Kidney (tissue), 14 donors: ENCODE measurements around the gene USP49. TPM values are rescaled to one million over a fixed set of nuclear protein-coding genes. Genes with fewer than 3 reads are reported as not detected.

Experiments used
- DNase-seq, 5 donors: peaks; one replicate each; pipeline ENCODE4 v3.0.0-alpha.2; 2013 to 2020
- FAIRE-seq: peaks from 2 replicates; lab custom pipeline; 2012; peaks lifted over from hg19 to GRCh38; lab: Jason Lieb, UNC
- H3K27ac ChIP-seq, 2 donors: one replicate each; pipeline ENCODE4 v1.7.0; 2013; ENCODE audit warnings: low read depth in 2 of 2, low read length in 2 of 2, inconsistent platforms in 1 of 2
- H3K27me3 ChIP-seq: one replicate; pipeline ENCODE4 v1.7.1; 2013; ENCODE audit warnings: low read length, inconsistent platforms; ENCODE audit not compliant: control insufficient read depth, insufficient read depth
- H3K36me3 ChIP-seq, 3 donors: one replicate each; pipeline versions ENCODE4 v1.7.0 to v1.7.1; 2013; ENCODE audit warnings: low read length in 3 of 3, control low read depth in 1 of 3, inconsistent platforms in 1 of 3; ENCODE audit not compliant: insufficient read depth in 3 of 3, control insufficient read depth in 2 of 3
- H3K4me1 ChIP-seq, 3 donors: one replicate each; pipeline versions ENCODE4 v1.7.0 to v1.7.1; 2013; ENCODE audit warnings: low read length in 3 of 3, inconsistent platforms in 1 of 3, low read depth in 1 of 3; ENCODE audit not compliant: control insufficient read depth in 2 of 3, insufficient read depth in 2 of 3
- H3K4me3 ChIP-seq, 3 donors: one replicate each; pipeline versions ENCODE4 v1.7.0 to v1.8.1; 2013; ENCODE audit warnings: low read length in 3 of 3, control low read depth in 1 of 3, inconsistent platforms in 1 of 3
- H3K9ac ChIP-seq, 3 donors: one replicate each; pipeline versions ENCODE4 v1.7.0 to v1.7.1; 2013; ENCODE audit warnings: low read length in 3 of 3, control low read depth in 1 of 3, inconsistent platforms in 1 of 3
- H3K9me3 ChIP-seq, 3 donors: one replicate each; pipeline versions ENCODE4 v1.7.0 to v1.7.1; 2013; ENCODE audit warnings: low read length in 3 of 3, control low read depth in 1 of 3, inconsistent platforms in 1 of 3; ENCODE audit not compliant: control insufficient read depth in 2 of 3, insufficient read depth in 1 of 3
- intact Hi-C: fragments of 100-400 bp; cut with DNase I; formaldehyde crosslinking; loops from one replicate; pipeline ENCODE4 v1.11.1; 2022
- polyA plus RNA-seq: library from polyadenylated mRNA; stranded (reverse); fragments of 350-450 nt; fragmentation: Illumina TruSeq; extraction: RNeasy Lipid Tissue Mini Kit (QIAGEN cat#74804); gene quantifications from one replicate; pipeline ENCODE4 v1.2.3, GENCODE V29; 2014; ENCODE audit warnings: low read depth, low replicate concordance; ENCODE audit not compliant: insufficient read depth
- total RNA-seq: library from RNA; stranded (reverse); fragmentation: NEBNext Ultra II Directional; extraction: Animal tissue kit (Norgen Biotek cat#: 25700); gene quantifications from one replicate; pipeline ENCODE4 v1.2.1, GENCODE V29; 2021
- TF ChIP-seq, protein P1 (sequence below): IDR thresholded peaks from 3 replicates; pipeline ENCODE4 v1.5.1; 2012; ENCODE audit warnings: mild to moderate bottlenecking, moderate library complexity, borderline replicate concordance; ENCODE audit not compliant: insufficient read depth; ENCODE audit errors: extremely low read depth
- donor health status: control.
- donor health status: control.
- donor health status: control.
- donor health status: control.
- donor health status: control.
- donor health status: DM: yes; HTN: yes; CAD: no.
- donor health status: Normal renal cell carcinoma (clear cell type).

USP49 gene
- total and polyA plus RNA-seq, 2 donors from 2014 or later, result 1.1 to 3.4 TPM

DNA sequence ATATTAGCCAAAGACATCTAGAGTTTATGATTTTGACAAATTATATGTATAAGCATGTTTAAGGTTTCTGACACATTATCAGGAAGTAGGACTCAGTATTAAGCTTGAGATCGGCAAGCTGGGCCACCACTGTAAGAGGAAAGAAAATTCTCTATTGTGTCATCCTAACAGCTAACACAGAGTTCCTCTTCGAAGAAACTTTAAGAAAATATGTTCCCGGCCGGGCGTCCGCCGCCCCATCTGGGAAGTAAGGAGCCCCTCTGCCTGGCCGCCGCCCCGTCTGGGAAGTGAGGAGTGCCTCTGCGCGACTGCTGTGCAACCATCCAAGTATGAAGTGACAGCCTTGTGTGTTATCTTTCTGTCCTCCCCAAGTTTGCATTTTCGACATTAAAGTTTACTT is 23.0 kb downstream of the USP49 start:
- Histone ChIP-seq H3K9me3 (no peaks in the 10 kb centered on the region), H3K9ac (no peak overlapping the region), H3K4me3 (no peak overlapping the region), H3K27ac (no peak overlapping the region), H3K4me1 (no peaks in the 10 kb centered on the region), H3K27me3 (no peaks in the 10 kb centered on the region), H3K36me3 (no peaks in the 10 kb centered on the region)
- no peak for DNase-seq
- FAIRE-seq, result no peak
- TF ChIP-seq, protein P1, sequence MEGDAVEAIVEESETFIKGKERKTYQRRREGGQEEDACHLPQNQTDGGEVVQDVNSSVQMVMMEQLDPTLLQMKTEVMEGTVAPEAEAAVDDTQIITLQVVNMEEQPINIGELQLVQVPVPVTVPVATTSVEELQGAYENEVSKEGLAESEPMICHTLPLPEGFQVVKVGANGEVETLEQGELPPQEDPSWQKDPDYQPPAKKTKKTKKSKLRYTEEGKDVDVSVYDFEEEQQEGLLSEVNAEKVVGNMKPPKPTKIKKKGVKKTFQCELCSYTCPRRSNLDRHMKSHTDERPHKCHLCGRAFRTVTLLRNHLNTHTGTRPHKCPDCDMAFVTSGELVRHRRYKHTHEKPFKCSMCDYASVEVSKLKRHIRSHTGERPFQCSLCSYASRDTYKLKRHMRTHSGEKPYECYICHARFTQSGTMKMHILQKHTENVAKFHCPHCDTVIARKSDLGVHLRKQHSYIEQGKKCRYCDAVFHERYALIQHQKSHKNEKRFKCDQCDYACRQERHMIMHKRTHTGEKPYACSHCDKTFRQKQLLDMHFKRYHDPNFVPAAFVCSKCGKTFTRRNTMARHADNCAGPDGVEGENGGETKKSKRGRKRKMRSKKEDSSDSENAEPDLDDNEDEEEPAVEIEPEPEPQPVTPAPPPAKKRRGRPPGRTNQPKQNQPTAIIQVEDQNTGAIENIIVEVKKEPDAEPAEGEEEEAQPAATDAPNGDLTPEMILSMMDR, result no peak
- intact Hi-C loops, result no loop called here

DNA sequence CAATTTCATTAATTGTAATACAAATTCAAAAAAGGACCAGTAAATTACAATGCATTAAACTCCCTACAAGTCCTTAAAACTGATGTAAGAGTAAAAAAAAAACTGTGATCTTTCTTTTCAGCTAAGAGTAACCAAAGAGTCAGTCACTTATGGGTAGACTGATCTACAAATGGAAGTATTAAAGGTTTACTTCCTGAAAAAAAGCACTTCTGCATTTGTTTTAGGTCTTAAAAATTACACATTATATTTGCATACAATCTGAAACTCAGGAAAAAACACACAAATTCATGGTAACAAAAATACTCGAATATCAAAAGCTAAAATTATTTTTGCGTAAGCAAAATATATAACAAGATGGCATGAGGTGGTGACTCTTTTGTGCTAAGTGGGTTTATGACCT is 23.5 kb downstream of the USP49 start:
- no peak for FAIRE-seq

DNA sequence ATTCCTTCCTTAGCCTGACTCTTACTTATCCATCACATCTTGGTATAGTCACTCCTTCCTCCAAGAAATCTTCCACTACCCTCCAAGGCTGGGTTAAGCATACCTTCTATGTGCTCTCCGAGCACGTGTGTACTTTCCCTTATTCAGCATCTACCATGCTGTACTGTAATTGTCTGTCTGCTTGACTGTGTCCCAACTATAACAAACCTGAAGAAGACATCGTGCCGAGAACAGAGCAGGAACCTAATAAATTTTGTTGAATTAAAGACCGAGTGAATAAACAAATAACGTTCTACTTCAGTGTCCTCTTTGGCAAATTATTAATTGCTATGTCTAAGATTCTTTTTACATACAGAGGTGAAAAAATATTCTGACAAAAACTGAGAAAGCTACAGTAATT is 35.8 kb downstream of the USP49 start:
- H3K27me3 ChIP-seq, result no peaks in the 10 kb centered on the region
- no peaks in the 10 kb centered on the region for H3K9me3 ChIP-seq
- DNase-seq, result no peak
- FAIRE-seq, result no peak
- H3K27ac ChIP-seq, result no peak overlapping the region
- intact Hi-C loops, result no loop called here
- TF ChIP-seq, protein P1, result no peak
- H3K4me1 ChIP-seq, result no peaks in the 10 kb centered on the region
- no peak overlapping the region for H3K4me3 ChIP-seq
- no peak overlapping the region for H3K9ac ChIP-seq
- no peaks in the 10 kb centered on the region for H3K36me3 ChIP-seq

More for the DNA sequence above, 23.5 kb downstream of the USP49 start:
- no peak overlapping the region for H3K4me3 ChIP-seq
- no peak overlapping the region for H3K9ac ChIP-seq
- intact Hi-C loops, result no loop called here
- no peaks in the 10 kb centered on the region for H3K27me3 ChIP-seq
- H3K9me3 ChIP-seq, result no peaks in the 10 kb centered on the region
- TF ChIP-seq, protein P1, result no peak
- H3K4me1 ChIP-seq, result no peaks in the 10 kb centered on the region
- H3K27ac ChIP-seq, result no peak overlapping the region
- DNase-seq, result no peak
- H3K36me3 ChIP-seq, result no peaks in the 10 kb centered on the region

DNA sequence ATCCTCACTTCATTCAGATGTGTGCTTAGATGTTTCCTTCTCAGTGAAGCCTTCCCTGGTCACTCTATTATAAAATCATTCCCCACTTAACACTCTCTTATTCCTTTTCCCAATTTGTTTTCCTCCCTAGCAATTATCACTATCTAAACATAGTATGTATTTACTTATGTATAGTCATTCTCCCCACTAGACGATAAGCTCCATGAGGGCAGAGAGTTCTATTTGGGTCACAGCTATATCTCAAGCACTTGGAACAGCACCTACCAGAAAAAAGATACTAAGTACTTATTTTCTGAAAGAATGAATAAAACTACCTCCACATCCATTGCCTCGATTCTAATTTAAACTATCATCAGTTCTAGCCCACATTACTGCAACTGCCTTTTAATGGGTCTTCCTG is 36.5 kb downstream of the USP49 start:
- Histone ChIP-seq H3K27me3 (no peaks in the 10 kb centered on the region), H3K36me3 (no peaks in the 10 kb centered on the region), H3K4me1 (no peaks in the 10 kb centered on the region), H3K4me3 (no peak overlapping the region), H3K9me3 (no peaks in the 10 kb centered on the region), H3K9ac (no peak overlapping the region), H3K27ac (no peak overlapping the region)
- FAIRE-seq, result no peak
- intact Hi-C loops, result no loop called here
- TF ChIP-seq, protein P1, result no peak
- no peak for DNase-seq
